GM18505 (cell line): Measurements from ENCODE around the gene HECTD4.

Source experiments
- ATAC-seq: cut with Tn5 transposase; IDR thresholded peaks from one replicate; pipeline ENCODE4 v1.9.1; 2021; ENCODE audit not compliant: unreplicated experiment
- POLR2A ChIP-seq: IDR thresholded peaks from 4 replicates; pipeline ENCODE4 v1.6.1; 2011; ENCODE audit warnings: borderline replicate concordance; ENCODE audit not compliant: insufficient read depth, insufficient read length; ENCODE audit errors: extremely low read depth

The HECTD4 gene, protein sequence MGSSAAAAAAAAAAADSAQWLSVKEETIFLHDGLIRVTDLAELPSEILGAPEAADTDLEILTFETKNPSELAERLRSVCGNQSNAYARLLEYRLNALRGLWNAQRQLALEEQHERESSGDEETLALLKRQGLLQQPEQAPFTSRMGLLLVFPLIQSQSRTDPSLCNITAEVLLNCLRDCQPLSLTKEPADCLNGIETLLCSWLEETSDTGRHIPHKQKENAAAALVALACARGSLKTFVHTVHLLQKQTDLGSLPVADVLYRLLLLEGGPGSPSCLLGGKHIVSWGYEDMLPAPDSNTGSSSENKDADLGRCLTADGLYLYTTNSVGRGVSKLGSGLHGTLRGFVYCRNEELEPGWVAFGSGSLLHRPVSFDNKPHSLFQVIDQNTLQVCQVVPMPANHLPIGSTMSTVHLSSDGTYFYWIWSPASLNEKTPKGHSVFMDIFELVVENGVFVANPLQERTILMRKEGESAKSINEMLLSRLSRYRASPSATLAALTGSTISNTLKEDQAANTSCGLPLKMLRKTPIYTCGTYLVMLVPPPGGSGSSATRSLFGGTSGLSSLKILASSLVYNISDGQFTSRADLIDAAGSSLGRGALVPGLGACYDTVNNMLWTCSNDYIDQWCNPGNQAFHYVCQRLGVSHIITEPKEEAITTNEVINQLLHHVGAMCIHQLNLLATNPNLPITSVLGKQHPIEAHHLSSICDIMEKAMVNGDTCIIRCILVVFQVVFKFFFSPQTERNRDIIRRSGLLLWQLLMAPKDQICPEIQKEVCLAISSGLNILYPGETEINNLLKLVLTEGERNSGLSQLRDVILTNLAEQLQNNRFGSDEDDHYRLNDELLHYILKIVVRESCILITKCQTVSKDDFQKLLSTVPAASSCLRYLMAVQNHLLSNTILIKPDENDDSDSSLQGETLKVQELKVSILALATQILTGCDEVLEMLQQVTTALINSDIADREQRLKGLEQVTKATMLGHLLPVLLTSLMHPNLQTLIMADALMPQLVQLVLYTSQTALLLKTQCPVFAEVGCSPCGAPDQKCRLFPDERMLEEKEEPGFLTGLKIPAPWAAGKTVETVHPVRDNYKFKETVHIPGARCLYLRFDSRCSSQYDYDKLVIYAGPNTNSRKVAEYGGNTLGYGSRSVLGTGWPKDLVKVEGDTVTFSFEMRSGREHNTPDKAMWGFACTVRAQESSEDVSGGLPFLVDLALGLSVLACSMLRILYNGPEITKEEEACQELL (N-terminal part only)

DNA sequence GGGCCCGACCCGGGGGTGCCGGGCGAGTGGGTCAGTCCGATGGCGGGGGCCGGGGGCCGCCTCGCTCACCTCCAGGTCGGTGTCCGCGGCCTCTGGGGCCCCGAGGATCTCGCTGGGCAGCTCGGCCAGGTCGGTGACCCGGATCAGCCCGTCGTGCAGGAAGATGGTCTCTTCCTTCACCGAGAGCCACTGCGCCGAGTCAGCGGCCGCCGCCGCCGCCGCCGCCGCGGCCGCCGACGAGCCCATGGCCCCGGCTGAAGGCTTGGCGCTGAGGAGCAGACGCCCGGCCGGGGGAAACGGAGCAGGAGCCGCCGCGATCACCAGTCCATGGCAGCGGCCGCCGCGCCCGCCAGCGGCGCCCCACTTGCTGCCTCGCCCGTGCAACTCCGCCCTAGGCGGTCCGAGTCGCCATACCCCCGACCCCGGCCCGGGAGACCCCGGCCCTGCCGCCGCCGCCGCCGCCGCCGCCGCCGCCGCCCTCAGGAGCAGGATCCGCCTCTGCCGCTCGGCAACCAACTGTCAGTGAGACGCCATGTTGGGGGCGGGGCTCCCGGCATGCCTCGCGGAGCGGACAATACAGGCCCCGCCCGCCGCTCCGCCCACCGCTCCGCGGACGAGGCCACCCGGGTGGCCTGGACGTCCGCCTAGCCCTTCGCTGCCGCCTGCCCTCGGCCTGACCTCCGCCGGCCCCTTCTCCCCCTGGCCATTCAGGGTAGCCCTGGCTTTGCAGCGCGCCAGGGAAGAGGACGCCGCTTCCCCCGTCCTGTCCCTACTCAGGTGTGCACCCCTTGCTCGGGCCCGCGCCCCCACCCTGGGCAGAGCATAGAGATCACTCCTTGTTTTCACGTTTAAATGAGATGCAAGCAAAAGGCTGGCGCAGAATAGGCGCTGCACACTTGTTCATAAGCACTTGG is at the start of gene HECTD4:
Gene HECTD4 (minus strand): TSS at position 549 of the 914 bp plus-strand sequence. CDS start 303 bp downstream, at position 246.
- TF ChIP-seq POLR2A: peak; percentile 90
- peak; percentile 89 for ATAC-seq

DNA sequence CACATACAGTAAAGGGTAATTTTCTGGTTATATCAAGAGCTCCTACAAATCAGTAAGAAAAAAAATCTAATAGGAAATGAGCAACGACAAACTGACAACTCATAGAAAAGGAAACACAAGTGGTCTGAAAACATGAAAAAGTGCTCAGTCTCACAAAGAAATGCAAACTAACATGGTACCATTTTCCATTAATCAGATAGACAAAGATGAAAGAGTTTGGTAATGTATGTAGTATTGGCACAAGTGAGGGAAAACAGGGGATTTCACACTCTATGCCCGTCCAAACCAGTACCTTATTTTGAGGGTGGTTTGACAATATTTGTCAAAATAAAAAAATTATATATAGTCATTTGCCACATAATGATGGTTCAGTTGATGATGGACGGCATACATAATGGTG is 49.7 kb upstream of the HECTD4 start:
- no peak for ATAC-seq
- TF ChIP-seq POLR2A: no peak

DNA sequence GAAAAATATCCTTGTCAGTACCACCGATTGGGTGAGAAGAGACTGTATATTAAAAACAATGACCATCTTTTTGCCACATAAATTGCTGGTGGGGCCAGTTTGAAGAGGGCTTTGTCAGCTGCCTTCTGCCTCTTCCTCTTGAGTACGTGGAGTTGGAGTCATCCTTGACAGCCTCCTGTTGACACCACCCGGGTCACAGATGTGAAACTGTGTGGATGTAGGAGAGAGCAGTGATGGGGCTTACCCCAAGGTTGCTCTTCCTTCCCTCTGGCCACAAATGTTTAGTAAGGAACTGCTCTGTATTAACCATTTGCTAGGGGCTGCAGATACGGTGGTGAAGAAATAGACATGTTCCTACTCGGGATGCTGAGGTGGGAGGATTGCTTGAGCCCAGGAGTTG is 48.7 kb upstream of the HECTD4 start:
- ATAC-seq: no peak
- no peak for TF ChIP-seq POLR2A

DNA sequence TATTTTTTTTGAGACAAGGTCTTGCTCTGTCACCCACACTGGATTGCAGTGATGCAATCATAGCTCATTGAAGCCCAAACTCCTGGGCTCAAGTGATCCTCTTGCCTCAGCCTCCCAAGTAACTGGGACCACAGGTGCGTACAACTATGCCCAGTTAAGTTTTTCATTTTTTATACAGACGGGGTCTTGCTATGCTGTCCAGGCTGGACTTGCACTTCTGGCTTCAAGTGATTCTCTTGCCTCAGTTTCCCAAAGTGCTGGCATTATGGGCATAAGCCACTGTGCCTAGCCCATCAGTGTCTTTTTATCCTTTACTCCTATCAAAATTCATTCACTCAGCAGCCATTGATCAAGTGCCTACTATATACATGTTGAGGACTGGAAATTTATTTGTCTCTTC is 45.5 kb upstream of the HECTD4 start:
- no peak for ATAC-seq
- TF ChIP-seq POLR2A: no peak

DNA sequence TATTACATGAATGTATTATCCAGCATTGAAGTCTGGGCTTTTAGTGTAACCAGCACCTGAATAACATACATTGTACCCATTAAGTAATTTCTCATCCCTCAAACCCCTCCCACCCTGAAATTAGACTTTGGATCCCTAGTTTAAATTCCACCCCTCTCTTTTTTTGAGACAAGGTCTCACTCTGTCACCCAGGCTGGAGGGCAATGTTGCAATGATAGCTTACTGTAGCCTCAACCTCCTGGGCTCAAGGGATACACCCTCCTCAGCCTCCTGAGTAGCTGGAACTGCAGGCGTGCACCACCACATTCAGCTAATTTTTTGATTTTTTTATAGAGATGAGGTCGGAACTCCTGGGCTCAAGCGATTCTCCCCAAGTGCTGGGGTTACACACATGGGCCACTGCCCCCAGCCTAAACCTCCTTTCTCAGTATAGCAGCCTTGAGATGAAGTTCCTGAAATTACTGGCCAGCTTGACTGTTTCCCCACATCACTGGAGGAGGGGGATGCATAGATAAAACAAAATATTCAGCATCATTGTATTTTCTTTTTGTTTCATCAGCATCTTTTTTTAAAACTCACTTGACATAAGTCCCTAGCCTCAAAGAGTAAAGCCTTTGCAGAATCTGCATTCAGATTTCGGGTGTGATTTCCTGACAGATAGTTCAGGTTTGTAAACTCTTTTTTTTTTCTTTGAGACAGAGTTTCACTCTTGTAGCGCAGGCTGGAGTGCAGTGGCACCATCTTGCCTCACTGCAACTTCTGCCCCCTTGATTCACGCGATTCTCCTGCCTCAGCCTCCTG is 43.6 kb upstream of the HECTD4 start:
- no peak for ATAC-seq
- no peak for TF ChIP-seq POLR2A

DNA sequence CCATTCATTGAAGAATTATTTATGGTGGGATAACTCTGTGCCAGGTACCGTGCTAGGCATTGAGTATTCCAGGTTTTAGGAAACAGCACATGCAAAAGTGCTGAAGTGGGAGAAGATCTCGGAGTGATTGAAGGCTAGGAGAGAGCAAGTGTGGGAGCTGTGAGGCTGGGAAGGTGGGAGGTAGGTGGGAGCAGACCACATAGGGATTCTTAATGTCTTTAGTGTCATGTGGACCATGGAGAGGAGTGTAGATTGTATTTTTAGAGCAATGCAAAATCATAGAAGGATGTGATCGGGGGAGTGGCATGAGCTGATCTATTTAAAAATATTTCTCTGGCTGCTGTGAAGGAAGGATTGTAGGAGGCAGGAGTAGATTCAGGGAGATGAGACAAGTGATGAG is 41.9 kb upstream of the HECTD4 start:
- TF ChIP-seq POLR2A: no peak
- no peak for ATAC-seq

DNA sequence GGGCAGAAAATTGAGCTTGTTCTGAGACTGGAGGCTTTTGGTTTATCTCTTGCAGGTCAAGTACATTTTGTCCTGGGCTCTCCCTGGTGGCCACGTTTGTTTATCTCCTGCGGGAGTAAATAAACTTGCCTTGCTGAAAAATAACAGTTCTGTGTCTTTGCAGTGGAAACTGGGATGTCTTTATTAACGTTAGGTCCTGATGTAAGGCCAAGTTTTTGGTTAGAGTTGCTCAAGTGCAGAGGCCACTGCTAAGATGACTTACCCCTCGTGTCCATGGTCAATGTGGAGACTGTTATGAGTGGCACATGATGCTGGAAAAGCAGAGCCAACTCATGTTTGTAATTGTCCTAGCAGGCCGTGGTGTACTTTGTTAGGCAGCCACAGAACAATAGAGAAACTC is 40.3 kb upstream of the HECTD4 start:
- ATAC-seq: no peak
- TF ChIP-seq POLR2A: no peak

DNA sequence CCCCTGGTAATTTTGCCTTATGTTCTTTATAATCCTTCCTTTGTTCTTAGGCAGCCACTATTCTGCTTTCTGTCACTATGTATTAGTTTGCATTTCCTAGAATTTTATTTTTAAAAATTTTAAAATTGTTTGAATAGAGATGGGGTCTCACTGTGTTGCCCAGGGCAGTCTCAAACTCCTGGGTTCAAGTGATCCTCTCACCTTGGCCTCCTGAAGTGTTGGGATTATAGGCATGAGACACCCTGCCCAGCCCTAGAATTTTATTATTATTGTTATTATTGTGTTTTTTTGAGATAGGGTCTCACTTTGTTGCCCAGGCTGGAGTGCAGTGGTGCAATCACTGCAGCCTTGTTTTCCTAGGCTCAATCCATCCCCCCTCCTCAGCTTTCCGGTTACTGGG is 39.1 kb upstream of the HECTD4 start:
- ATAC-seq: no peak
- TF ChIP-seq POLR2A: no peak

DNA sequence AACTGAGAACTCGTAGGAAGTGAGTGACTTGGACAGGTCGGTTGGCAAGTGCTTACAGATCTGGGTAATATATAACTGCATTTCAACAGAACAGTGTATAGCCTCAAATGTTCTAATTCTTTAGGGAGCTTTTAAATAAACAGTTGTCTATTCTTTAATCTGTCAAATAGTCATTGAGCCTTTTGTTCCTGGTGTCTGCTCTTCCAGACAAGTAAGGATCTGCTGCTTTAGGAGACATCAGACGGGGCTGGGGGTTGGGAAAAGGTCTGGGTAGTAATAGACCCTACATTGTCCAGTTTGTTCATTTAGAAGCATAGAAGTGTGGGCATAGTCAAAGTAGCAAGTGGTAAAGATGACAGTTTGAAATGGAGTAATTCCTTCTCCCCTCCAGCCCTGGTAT is 38.5 kb upstream of the HECTD4 start:
- no peak for TF ChIP-seq POLR2A
- no peak for ATAC-seq

DNA sequence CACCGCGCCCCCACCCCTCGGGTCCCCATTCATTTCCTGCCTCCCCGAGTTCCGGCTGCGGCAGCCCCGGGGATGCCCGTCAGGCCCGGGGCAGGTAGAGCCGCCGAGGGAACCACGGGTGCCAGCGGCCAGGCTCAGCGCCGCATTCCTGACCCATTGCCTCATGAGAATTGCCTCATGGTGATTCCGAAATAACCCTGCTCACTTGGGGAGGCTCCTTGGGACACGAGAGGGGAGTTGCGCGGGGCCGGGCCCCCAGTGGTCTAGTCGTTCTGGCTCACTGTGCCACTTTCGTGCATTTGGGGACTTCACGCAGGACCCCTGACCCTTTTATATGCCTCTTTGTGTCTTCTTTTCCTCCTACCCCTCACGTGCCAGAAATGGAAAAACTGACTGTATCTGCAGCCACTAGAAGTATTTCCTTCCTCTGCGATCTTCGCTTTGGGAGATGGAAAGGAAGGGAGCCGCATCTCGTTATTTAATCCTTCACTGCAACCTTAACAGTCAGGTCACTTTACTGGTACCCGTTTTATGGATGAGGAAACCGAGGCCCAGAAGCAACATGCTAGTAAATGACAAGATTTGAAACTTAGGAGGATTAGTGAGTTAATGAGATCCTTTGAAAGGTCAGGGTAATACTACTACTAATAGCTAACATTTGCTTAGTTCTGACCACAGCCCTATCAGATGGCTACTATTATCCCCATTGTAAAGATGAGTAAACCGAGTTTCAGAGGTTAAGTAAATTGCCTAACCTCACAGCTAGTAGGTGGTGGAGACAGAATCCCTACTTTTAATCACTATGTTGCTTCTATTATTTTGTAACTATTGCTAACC is 37.3 kb upstream of the HECTD4 start:
- TF ChIP-seq POLR2A: no peak
- peak; percentile 52 for ATAC-seq
